Measurements from ENCODE around the gene CCL24. TPM values are rescaled to one million over a fixed set of nuclear protein-coding genes. Genes with fewer than 3 reads are reported as not detected.

Gene CCL24
- total RNA-seq, 2 donors from 2014 or later = not detected

GRCh38 chr7:75809396-75809795, 4.2 kb downstream of the CCL24 start:
- peaks cover 17% of the 10 kb centered on the region for H3K9me3 ChIP-seq (ENCODE audit: control insufficient read depth, low read length)
- no peak overlapping the region for H3K27ac ChIP-seq (ENCODE audit: low read depth, low read length)
- no peak overlapping the region for H3K4me3 ChIP-seq (ENCODE audit: low read length)
- no peaks in the 10 kb centered on the region for H3K4me1 Mint-ChIP-seq
- no peak overlapping the region for H3K4me3 Mint-ChIP-seq
- no peak for TF ChIP-seq CTCF (conservative IDR thresholded peaks at IDR 0.05)
- H3K4me1 ChIP-seq (ENCODE audit: control insufficient read depth, insufficient read depth, low read length) = no peaks in the 10 kb centered on the region
- no peaks in the 10 kb centered on the region for H3K36me3 ChIP-seq (ENCODE audit: control insufficient read depth, insufficient read depth, low read length)
- WGBS, 2 experiments (ENCODE audit: insufficient coverage in 1 of 2, insufficient read length in 1 of 2) = 66 to 82% methylated on average over 4 to 6 of the region's 6 CpGs
- H3K9me3 Mint-ChIP-seq = peaks cover 26% of the 10 kb centered on the region
- peaks cover 69% of the 10 kb centered on the region for H3K27me3 Mint-ChIP-seq (ENCODE audit: insufficient read depth)
- DNase-seq = no peak
- H3K9ac ChIP-seq (ENCODE audit: extremely low read depth, low read length, poor library complexity, severe bottlenecking) = no peak overlapping the region
- H3K27ac Mint-ChIP-seq = no peak overlapping the region
- H3K36me3 Mint-ChIP-seq (ENCODE audit: low read depth) = peaks cover 4% of the 10 kb centered on the region
- H3K27me3 ChIP-seq (ENCODE audit: control insufficient read depth, insufficient read depth, low read length, poor library complexity, severe bottlenecking) = peaks cover 7% of the 10 kb centered on the region

GRCh38 chr7:75808106-75808505, 5.5 kb downstream of the CCL24 start:
- no peaks in the 10 kb centered on the region for H3K27me3 ChIP-seq (ENCODE audit: control insufficient read depth, insufficient read depth, low read length, poor library complexity, severe bottlenecking)
- no peak for DNase-seq
- no peak overlapping the region for H3K27ac ChIP-seq (ENCODE audit: low read depth, low read length)
- Mint-ChIP-seq H3K36me3 (ENCODE audit: low read depth) (peaks cover 4% of the 10 kb centered on the region), H3K4me1 (no peaks in the 10 kb centered on the region), H3K9me3 (peaks cover 26% of the 10 kb centered on the region), H3K4me3 (no peak overlapping the region), H3K27me3 (ENCODE audit: insufficient read depth) (peaks cover 59% of the 10 kb centered on the region), H3K27ac (no peak overlapping the region)
- 76 to 85% methylated on average over 3 to 6 of the region's 6 CpGs for WGBS, 2 experiments (ENCODE audit: insufficient coverage in 1 of 2, insufficient read length in 1 of 2)
- no peak overlapping the region for H3K9ac ChIP-seq (ENCODE audit: extremely low read depth, low read length, poor library complexity, severe bottlenecking)
- H3K4me3 ChIP-seq (ENCODE audit: low read length) = no peak overlapping the region
- peaks cover 17% of the 10 kb centered on the region for H3K9me3 ChIP-seq (ENCODE audit: control insufficient read depth, low read length)
- H3K4me1 ChIP-seq (ENCODE audit: control insufficient read depth, insufficient read depth, low read length) = no peaks in the 10 kb centered on the region
- no peak for TF ChIP-seq CTCF (conservative IDR thresholded peaks at IDR 0.05)
- H3K36me3 ChIP-seq (ENCODE audit: control insufficient read depth, insufficient read depth, low read length) = no peaks in the 10 kb centered on the region

- Histone ChIP-seq H3K27me3 (ENCODE audit: control insufficient read depth, insufficient read depth, low read length, poor library complexity, severe bottlenecking) (no peaks in the 10 kb centered on the region), H3K9ac (ENCODE audit: extremely low read depth, low read length, poor library complexity, severe bottlenecking) (no peak overlapping the region), H3K9me3 (ENCODE audit: control insufficient read depth, low read length) (peaks cover 17% of the 10 kb centered on the region), H3K4me1 (ENCODE audit: control insufficient read depth, insufficient read depth, low read length) (no peaks in the 10 kb centered on the region), H3K4me3 (ENCODE audit: low read length) (no peak overlapping the region), H3K27ac (ENCODE audit: low read depth, low read length) (no peak overlapping the region), H3K36me3 (ENCODE audit: control insufficient read depth, insufficient read depth, low read length) (no peaks in the 10 kb centered on the region)
- Mint-ChIP-seq H3K27ac (no peak overlapping the region), H3K9me3 (peaks cover 26% of the 10 kb centered on the region), H3K27me3 (ENCODE audit: insufficient read depth) (peaks cover 53% of the 10 kb centered on the region), H3K4me1 (no peaks in the 10 kb centered on the region), H3K36me3 (ENCODE audit: low read depth) (peaks cover 4% of the 10 kb centered on the region), H3K4me3 (no peak overlapping the region)
- WGBS, 2 experiments (ENCODE audit: insufficient coverage in 1 of 2, insufficient read length in 1 of 2) = 80 to 83% methylated on average over 8 to 9 of the region's 9 CpGs
- TF ChIP-seq CTCF (conservative IDR thresholded peaks at IDR 0.05) = no peak
- DNase-seq = no peak
Observed at GRCh38 chr7:75807452-75807851, 6.2 kb downstream of the CCL24 start.

Measured in endodermal cell (in vitro differentiated cells).